H1 (cell line): Measurements from ENCODE around the gene ATXN3.
"Not testable (repeated sequence)": the region's sequence is repeated elsewhere in the genome, so short reads cannot be mapped to it uniquely, and the experiment has no call there.

Source experiments
- CBX8 ChIP-seq: fragments of 300-800, 300-1000 bp; sonication (generic); IDR thresholded peaks from 2 replicates; pipeline ENCODE4 v1.7.1; 2016; ENCODE audit warnings: low read depth, low read length, borderline replicate concordance
- CTCF ChIP-seq, 3 experiments: IDR thresholded peaks; 1 replicate in 2 of 3; 2 replicates in 1 of 3; pipeline versions ENCODE4 v1.5.1 to v1.6.1; 2011; ENCODE audit warnings: low read length in 3 of 3, mild to moderate bottlenecking in 3 of 3, inconsistent platforms in 2 of 3, low read depth in 1 of 3, moderate library complexity in 1 of 3; ENCODE audit not compliant: insufficient read depth in 1 of 3; ENCODE audit errors: control extremely low read depth in 1 of 3
- HDAC2 ChIP-seq, 2 experiments: fragments of 300-600 bp in 1 of 2; sonication (generic) in 1 of 2; IDR thresholded peaks; 2 replicates each; pipeline ENCODE4 v1.6.1; 2011 to 2012; ENCODE audit warnings: low read depth in 2 of 2, low read length in 2 of 2, mild to moderate bottlenecking in 2 of 2, moderate library complexity in 2 of 2, borderline replicate concordance in 1 of 2, inconsistent platforms in 1 of 2

GRCh38 chr14:92045904-92046303, 60.5 kb downstream of the ATXN3 start:
- not testable (repeated sequence) for TF ChIP-seq CTCF (IDR thresholded peaks at IDR 0.05; ENCODE audit: control extremely low read depth in 1 of 3, insufficient read depth in 1 of 3, low read depth in 1 of 3, low read length in 3 of 3); CBX8; HDAC2 (IDR thresholded peaks at IDR 0.05; ENCODE audit: borderline replicate concordance in 1 of 2, low read depth in 2 of 2, low read length in 2 of 2)
